ENCODE measurements around the gene EIF2B1.

EIF2B1 gene

GRCh38 chr12:123667771-123668170 is 34.3 kb upstream of the EIF2B1 start (continued):
- TF ChIP-seq ZNF48 (tag by site-specific recombination; IDR thresholded peaks at IDR 0.05), result no peak
- no peak for TF ChIP-seq ZNF501 (tag by site-specific recombination; IDR thresholded peaks at IDR 0.05)
- TF ChIP-seq ZNF623 (tag by site-specific recombination; IDR thresholded peaks at IDR 0.05), result no peak
- TF ChIP-seq ZBTB17 (tag by site-specific recombination; IDR thresholded peaks at IDR 0.05), result no peak

DNA sequence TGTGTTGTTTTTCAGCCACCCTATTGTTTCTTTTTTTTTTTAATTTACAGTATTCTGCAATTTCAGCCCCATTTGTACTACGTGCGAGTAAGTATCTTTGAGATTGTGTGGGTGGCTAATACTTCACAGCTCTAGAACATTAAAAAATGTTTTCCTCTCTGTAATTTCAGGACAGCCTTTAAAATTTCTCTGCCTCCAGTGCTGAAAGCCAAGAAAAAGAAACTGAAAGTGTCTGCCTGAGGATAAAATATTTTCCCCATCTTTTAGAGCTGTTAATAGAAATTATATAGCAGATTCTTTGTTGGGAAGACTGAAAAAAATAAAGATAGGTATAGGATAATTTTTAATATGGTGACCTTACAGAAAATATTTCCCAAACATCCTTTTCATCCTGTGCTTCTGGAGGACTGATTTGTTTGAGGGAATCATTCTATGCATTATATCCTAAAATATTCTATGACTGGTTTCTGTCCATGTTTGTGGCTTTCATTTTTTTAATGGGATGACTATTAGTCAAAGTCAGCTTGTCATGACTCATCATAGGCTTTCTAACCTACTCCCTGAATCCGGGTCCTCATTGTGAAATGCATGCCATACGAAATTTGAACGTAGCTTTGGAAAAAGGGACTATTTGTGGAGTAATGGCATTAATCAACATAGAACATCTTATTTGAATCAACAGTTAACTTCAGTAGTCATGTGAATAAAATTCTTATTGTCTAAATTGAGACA is 26.7 kb upstream of the EIF2B1 start:
- TF ChIP-seq ZNF558 (tag by site-specific recombination; IDR thresholded peaks at IDR 0.05), result no peak
- TF ChIP-seq ZNF391 (tag by site-specific recombination; IDR thresholded peaks at IDR 0.05; ENCODE audit: borderline replicate concordance, low read depth), result no peak
- no peak for TF ChIP-seq ZNF112 (tag by site-specific recombination; IDR thresholded peaks at IDR 0.05)
- peak; percentile 46 for TF ChIP-seq ZNF335 (tag by site-specific recombination; conservative IDR thresholded peaks at IDR 0.05)
- TF ChIP-seq, protein P1, sequence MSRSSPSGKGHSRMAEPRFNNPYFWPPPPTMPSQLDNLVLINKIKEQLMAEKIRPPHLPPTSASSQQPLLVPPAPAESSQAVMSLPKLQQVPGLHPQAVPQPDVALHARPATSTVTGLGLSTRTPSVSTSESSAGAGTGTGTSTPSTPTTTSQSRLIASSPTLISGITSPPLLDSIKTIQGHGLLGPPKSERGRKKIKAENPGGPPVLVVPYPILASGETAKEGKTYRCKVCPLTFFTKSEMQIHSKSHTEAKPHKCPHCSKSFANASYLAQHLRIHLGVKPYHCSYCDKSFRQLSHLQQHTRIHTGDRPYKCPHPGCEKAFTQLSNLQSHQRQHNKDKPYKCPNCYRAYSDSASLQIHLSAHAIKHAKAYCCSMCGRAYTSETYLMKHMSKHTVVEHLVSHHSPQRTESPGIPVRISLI (tag by site-specific recombination; IDR thresholded peaks at IDR 0.05), result 0 out of 2 replicates have a peak, but pooled peaks have one; percentile 40
- no peaks in the 10 kb centered on the region for H3K4me1 ChIP-seq (ENCODE audit: control insufficient read depth, insufficient read depth, low read length)
- no peak overlapping the region for H3K4me3 ChIP-seq (ENCODE audit: low read depth, low read length)
- CTCF ChIA-PET, result interaction anchor here (0.7 kb wide), 1 partner anchor 89 kb away, joined by 3 read pairs; no protein-coding TSS in a partner anchor
- no peaks in the 10 kb centered on the region for H3K9me3 ChIP-seq (ENCODE audit: control insufficient read depth, insufficient read depth, low read depth, low read length)
- H3K36me3 ChIP-seq (ENCODE audit: control insufficient read depth in 2 of 2, insufficient read depth in 1 of 2, low read length in 2 of 2), result peaks cover 53 to 62% of the 10 kb centered on the region in 2 experiments
- POLR2A ChIA-PET, result interaction anchor here (1.3 kb wide), 1 partner anchor 11 kb away, joined by 5 read pairs; the partner anchor contains the start of gene TCTN2
- no peak overlapping the region for H3K27ac ChIP-seq (ENCODE audit: extremely low read depth, low read depth, low read length)

DNA sequence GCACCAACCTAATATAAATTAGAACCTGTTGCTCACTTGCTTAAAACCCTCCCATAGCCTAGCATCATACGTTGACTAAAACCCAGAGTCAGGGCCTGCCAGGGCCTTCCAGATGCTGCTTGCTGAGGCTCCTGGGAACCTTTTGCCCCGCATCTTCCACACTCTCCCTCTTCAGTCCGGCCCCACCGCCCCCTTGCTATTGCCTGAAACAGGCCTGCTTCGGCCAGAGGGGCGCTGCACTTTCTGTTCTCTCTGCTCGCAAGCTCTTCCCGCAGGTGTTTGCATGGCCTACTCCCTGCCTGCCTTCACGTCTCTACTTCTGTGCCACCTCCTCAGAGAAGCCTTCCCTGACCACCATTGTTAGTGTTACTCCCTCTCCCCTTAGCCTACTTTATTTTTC is 23.7 kb upstream of the EIF2B1 start:
- Histone ChIP-seq H3K4me1 (ENCODE audit: control insufficient read depth, insufficient read depth, low read length) (no peaks in the 10 kb centered on the region), H3K36me3 (ENCODE audit: control insufficient read depth in 2 of 2, insufficient read depth in 1 of 2, low read length in 2 of 2) (peaks cover 69 to 79% of the 10 kb centered on the region in 2 experiments), H3K9me3 (ENCODE audit: control insufficient read depth, insufficient read depth, low read depth, low read length) (no peaks in the 10 kb centered on the region), H3K4me3 (ENCODE audit: low read depth, low read length) (no peak overlapping the region), H3K27ac (ENCODE audit: extremely low read depth, low read depth, low read length) (no peak overlapping the region)
- TF ChIP-seq SCRT2 (tag by site-specific recombination; IDR thresholded peaks at IDR 0.05), result 0 out of 2 replicates have a peak, but pooled peaks have one; percentile 32
- TF ChIP-seq IKZF3 (tag by site-specific recombination; IDR thresholded peaks at IDR 0.05), result no peak
- TF ChIP-seq, protein P2, sequence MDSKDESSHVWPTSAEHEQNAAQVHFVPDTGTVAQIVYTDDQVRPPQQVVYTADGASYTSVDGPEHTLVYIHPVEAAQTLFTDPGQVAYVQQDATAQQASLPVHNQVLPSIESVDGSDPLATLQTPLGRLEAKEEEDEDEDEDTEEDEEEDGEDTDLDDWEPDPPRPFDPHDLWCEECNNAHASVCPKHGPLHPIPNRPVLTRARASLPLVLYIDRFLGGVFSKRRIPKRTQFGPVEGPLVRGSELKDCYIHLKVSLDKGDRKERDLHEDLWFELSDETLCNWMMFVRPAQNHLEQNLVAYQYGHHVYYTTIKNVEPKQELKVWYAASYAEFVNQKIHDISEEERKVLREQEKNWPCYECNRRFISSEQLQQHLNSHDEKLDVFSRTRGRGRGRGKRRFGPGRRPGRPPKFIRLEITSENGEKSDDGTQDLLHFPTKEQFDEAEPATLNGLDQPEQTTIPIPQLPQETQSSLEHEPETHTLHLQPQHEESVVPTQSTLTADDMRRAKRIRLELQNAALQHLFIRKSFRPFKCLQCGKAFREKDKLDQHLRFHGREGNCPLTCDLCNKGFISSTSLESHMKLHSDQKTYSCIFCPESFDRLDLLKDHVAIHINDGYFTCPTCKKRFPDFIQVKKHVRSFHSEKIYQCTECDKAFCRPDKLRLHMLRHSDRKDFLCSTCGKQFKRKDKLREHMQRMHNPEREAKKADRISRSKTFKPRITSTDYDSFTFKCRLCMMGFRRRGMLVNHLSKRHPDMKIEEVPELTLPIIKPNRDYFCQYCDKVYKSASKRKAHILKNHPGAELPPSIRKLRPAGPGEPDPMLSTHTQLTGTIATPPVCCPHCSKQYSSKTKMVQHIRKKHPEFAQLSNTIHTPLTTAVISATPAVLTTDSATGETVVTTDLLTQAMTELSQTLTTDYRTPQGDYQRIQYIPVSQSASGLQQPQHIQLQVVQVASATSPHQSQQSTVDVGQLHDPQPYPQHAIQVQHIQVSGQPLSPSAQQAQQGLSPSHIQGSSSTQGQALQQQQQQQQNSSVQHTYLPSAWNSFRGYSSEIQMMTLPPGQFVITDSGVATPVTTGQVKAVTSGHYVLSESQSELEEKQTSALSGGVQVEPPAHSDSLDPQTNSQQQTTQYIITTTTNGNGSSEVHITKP (tag by site-specific recombination; IDR thresholded peaks at IDR 0.05), result no peak
- TF ChIP-seq ZNF266 (tag by site-specific recombination; IDR thresholded peaks at IDR 0.05; ENCODE audit: low read depth), result no peak
- no peak for TF ChIP-seq ZNF426 (tag by site-specific recombination; IDR thresholded peaks at IDR 0.05)
- POLR2A ChIA-PET, result interaction anchor here (0.7 kb wide), 1 partner anchor 753 kb away, joined by 3 read pairs; no protein-coding TSS in a partner anchor
- CTCF ChIA-PET, result interaction anchor here (0.6 kb wide), 1 partner anchor 74 kb away, joined by 3 read pairs; no protein-coding TSS in a partner anchor

- Histone ChIP-seq H3K36me3 (ENCODE audit: control insufficient read depth in 2 of 2, insufficient read depth in 1 of 2, low read length in 2 of 2) (peaks cover 75 to 84% of the 10 kb centered on the region in 2 experiments), H3K27ac (ENCODE audit: extremely low read depth, low read depth, low read length) (no peak overlapping the region), H3K4me3 (ENCODE audit: low read depth, low read length) (no peak overlapping the region), H3K9me3 (ENCODE audit: control insufficient read depth, insufficient read depth, low read depth, low read length) (no peaks in the 10 kb centered on the region), H3K4me1 (ENCODE audit: control insufficient read depth, insufficient read depth, low read length) (no peaks in the 10 kb centered on the region)
- ChIA-PET POLR2A (interaction anchor here (0.7 kb wide), 1 partner anchor 752 kb away, joined by 3 read pairs; no protein-coding TSS in a partner anchor), CTCF (interaction anchor here (1.0 kb wide), 1 partner anchor 12 kb away, joined by 3 read pairs; no protein-coding TSS in a partner anchor)
- TF ChIP-seq, protein P3, sequence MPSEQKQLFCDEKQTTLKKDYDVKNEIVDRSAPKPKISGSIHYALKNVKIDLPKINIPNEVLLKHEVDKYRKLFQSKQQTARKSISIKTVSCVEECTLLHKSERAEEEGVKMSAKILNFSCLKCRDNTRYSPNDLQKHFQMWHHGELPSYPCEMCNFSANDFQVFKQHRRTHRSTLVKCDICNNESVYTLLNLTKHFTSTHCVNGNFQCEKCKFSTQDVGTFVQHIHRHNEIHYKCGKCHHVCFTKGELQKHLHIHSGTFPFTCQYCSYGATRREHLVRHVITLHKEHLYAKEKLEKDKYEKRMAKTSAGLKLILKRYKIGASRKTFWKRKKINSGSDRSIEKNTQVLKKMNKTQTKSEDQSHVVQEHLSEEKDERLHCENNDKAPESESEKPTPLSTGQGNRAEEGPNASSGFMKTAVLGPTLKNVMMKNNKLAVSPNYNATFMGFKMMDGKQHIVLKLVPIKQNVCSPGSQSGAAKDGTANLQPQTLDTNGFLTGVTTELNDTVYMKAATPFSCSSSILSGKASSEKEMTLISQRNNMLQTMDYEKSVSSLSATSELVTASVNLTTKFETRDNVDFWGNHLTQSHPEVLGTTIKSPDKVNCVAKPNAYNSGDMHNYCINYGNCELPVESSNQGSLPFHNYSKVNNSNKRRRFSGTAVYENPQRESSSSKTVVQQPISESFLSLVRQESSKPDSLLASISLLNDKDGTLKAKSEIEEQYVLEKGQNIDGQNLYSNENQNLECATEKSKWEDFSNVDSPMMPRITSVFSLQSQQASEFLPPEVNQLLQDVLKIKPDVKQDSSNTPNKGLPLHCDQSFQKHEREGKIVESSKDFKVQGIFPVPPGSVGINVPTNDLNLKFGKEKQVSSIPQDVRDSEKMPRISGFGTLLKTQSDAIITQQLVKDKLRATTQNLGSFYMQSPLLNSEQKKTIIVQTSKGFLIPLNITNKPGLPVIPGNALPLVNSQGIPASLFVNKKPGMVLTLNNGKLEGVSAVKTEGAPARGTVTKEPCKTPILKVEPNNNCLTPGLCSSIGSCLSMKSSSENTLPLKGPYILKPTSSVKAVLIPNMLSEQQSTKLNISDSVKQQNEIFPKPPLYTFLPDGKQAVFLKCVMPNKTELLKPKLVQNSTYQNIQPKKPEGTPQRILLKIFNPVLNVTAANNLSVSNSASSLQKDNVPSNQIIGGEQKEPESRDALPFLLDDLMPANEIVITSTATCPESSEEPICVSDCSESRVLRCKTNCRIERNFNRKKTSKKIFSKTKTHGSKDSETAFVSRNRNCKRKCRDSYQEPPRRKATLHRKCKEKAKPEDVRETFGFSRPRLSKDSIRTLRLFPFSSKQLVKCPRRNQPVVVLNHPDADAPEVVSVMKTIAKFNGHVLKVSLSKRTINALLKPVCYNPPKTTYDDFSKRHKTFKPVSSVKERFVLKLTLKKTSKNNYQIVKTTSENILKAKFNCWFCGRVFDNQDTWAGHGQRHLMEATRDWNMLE (tag by site-specific recombination; conservative IDR thresholded peaks at IDR 0.05; ENCODE audit: low read depth), result no peak
- TF ChIP-seq ZNF416 (tag by site-specific recombination; IDR thresholded peaks at IDR 0.05) (no peak), KLF8 (tag by site-specific recombination; IDR thresholded peaks at IDR 0.05) (no peak), ZBTB17 (tag by site-specific recombination; IDR thresholded peaks at IDR 0.05) (no peak), KLF7 (tag by site-specific recombination; IDR thresholded peaks at IDR 0.05; ENCODE audit: borderline replicate concordance) (no peak), ZNF768 (tag by site-specific recombination; IDR thresholded peaks at IDR 0.05) (no peak)
Measured at GRCh38 chr12:123656392-123656791, 22.9 kb upstream of the EIF2B1 start.
